Erythroblast (primary cell): ENCODE data around the gene DCAF10.

Experiments used
- GATA1 ChIP-seq: IDR thresholded peaks from 2 replicates; pipeline ENCODE4 v1.6.1; 2011; ENCODE audit warnings: low read depth, mild to moderate bottlenecking, control low read depth, low read length, moderate library complexity
- POLR2A ChIP-seq: IDR thresholded peaks from 2 replicates; pipeline ENCODE4 v1.6.1; 2011; ENCODE audit warnings: mild to moderate bottlenecking, low read length

- no peak for TF ChIP-seq POLR2A
- TF ChIP-seq GATA1: no peak
Observed at GRCh38 chr9:37792122-37792521, 8.5 kb upstream of the DCAF10 start.
